NCI-H446 (cell line): Measurements from ENCODE around the gene TRABD.
"Not testable (repeated sequence)": the region's sequence is repeated elsewhere in the genome, so short reads cannot be mapped to it uniquely, and the experiment has no call there.

Source experiments
- DNase-seq, 2 experiments: peaks; one replicate each; lab custom pipeline; 2025; lab: John Stamatoyannopoulos, UW

Gene TRABD

DNA sequence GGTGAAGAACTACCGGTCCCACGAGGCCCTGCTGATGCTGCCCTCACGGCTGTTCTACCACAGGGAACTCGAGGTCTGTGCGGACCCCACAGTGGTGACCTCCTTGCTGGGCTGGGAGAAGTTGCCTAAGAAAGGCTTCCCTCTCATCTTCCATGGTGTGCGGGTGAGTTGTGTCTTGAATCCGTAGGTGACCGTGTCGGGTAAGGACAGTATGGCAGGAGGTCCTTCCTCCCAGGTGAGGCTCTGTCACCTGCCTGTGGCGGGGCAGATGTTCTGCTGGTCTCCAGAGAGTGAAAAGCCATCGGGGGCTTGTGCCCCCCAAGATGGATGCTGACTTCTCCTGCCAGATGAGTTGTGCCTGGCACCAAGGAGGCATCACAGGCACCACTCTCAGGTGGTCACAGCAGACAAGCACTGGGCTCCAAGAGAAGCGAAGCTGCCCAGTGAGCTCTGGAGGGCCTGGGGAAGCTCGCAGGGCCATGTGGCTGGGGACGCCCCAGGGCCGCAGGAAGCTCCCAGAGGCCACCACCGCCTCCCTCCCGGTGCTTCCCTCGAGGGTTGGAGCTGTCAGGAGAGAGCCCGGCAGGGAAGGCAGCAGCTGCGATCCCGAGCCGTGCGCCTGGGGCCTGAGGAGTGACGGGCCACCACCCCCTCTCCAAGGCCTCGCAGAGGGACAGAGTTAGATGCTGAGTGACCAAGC, 32.5 kb upstream of the TRABD start:
- no peak for DNase-seq

DNA sequence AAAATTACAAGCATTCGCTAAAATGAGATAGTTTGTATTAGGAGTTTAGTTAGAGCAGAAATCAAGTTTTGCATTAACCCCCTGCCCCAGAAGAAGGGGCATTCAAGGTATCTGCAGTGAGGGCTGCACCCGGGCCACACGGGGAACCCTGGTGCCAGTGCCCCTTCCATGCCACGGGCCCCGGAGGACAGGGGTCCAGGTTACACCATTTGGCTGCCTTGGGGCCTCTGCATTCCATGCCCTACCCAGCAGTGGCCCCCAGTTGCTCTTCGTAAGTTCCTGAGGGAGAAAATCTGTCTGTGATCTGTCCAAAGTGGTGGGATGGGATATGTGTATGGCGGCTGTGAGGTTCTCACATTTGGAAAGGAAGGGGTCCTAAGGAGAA, 32.0 kb upstream of the TRABD start:
- DNase-seq: no peak

DNA sequence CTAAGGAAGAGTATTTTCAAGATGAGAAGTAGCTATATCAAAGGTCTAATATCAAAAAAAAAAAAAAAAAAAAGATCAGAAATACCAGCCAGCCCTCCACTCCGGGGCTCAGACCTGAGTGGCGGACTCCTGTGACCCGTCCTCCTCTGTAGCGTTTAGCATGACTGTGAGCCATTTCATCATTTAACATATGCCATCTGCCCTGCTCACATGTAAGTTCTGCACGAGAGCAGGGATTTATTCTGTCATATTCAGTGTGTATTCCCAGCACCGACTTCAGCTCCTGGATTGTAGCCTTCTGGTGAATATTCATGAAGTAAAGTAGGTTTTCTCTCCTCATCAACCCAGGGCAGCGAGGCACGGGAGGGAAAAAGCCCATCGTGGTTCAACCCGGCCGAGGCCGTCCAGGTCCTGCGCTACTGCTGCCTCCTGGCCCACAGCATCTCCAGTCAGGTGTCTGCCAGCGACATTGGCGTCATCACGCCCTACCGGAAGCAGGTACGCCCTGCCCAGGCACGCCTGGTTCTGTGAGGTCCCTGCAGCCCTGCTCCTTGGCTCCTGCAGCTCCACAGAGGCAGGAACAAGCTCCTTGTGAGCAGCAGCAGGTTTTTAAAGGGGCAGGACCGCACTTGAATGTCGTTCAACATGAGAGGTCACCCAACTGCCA, 27.9 kb upstream of the TRABD start:
- no peak for DNase-seq

DNA sequence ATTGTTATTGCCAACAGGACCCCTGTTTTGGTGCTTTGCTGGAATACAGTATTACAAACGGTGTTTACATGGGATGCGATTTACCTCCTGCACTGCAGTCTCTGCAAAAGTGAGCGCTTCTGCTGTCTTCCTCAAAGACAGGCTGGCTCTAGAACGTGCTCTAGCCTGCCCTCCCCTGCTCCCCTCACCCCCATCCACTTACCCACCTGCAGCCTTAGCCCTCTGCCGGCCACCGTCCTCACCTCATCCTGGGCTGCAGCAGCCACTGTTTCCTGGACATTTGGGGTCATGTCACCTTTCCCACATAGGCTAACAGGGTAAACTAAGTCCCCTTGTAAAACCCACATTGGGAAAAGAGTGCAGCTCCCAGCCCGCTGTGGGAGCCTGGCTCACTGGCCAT, 24.8 kb upstream of the TRABD start:
- DNase-seq: no peak

DNA sequence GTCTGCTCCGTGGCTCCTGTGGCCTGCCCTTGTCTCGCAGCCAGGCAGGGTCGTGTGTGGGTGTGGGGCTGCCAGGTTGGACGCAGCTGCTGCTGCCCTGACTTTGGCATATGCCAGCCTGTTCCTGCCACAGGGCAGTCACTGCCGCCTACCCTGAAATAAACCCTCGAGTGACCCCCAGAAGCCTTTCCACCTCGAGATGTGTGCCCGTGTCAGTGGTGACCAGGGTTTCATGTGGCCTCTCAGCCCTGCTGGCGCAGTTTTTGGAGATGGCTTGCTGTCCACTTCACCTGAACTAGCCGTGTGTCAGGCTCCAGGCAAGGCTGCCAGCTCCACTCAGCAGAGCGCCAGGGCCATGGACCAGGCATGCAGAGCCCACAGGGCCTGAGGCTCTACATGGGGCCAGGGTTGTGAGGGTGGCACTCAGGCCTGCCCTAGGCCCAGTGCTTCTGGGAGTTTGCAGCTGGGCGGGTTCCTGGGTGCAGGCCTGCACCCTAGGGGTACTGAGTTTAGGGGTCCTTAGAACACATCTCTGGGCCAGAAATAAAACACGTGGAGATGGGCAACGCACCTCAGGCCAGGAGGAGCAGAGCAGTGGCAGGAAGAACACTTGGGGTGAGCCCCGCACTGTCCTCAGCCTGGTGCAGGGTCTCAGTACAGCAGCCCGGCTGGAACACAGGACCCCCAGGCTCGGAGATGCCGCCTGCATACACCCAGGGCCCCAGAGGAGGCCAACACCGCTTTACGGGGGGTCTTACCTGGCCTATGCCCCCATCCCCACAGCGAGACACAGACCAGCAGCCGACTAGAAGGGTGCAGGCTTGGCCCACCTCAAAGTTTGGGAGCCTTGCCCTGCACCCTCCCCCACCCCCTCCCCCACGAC, 24.0 kb upstream of the TRABD start:
- DNase-seq: no peak

DNA sequence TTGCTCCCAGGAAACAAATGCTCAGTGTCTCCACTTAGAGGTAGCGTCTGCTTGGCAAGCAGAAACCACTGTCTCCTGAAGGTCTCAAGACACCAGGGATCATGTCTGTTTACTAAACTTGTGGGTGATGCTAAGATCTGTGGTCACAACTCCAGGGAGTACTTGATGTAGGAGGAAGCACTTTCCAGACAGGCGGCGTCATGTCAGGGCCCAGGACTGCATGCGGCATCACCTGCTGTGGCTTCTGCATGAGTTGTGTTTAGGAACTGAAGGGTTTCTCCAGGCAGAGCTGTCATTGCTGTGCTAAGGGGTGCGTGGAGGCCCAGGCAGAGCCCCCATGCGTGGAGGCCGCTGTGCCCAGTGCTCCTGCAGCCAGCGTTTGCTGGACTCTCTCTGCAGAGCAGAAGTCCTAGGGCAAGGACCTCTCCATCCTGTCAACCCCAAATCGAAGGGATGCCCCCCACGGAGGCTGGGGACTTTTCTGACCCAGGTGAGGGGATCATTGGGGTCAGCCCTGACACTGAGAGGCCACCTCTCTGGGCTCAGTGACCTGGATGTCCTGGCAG, 23.2 kb upstream of the TRABD start:
- DNase-seq: no peak

DNA sequence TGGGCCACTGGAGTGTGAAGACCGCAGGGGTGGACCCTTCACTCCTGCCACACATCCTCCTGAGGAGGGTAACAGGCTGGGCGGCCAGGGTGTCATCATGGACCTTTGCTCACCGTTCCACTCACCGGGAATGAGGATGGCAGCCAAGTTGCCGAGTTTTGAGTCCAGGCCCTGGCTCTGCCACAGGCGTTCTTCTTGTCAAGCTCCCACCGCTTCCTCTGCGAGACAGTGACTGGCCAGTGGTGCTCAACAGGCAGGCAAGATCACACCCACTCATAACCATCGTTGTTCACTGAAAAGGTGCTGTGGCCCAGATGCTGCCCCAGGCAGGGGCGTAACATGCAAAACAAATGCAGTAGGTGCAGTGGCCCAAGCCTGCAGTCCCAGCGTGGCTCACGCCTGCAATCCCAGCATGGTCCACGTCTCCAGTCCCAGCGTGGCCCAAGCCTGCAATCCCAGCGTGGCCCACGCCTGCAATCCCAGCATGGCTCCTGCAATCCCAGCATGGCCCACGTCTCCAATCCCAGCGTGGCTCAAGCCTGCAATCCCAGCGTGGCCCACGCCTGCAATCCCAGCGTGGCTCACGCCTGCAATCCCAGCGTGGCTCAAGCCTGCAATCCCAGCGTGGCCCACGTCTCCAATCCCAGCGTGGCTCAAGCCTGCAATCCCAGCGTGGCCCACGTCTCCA, 20.1 kb upstream of the TRABD start:
- DNase-seq: no peak

DNA sequence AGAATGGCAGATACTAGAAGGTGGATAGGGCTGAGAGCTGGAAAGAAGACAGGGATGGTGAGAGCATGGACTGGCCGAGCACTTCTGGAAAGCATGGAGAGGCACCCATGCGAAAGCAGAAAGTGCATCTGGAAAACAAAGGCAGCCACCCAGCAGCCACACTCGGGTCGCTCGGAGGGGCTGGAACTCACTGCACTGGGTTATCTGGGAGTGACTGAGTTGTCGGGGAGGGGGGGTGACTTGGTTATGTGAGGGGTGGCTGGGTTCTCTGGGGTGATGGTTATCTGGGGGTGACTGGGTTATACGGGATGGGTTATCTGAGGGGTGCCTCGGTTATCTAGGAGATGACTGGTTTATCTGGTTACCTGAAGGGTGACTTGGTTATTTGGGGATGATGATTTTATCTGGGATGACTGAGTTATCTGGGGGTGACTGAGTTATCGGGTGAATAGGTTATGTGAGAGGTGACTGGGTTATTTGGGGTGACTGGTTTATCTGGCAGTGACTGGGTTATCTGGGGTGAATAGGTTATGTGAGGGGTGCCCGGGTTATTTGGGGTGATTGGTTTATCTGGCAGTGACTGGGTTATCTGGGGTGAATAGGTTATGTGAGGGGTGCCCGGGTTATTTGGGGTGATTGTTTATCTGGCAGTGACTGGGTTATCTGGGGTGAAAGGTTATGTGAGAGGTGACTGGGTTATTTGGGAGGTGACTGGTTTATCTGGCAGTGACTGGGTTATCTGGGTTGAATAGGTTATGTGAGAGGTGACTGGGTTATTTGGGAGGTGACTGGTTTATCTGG, 17.8 kb upstream of the TRABD start:
- no peak for DNase-seq

DNA sequence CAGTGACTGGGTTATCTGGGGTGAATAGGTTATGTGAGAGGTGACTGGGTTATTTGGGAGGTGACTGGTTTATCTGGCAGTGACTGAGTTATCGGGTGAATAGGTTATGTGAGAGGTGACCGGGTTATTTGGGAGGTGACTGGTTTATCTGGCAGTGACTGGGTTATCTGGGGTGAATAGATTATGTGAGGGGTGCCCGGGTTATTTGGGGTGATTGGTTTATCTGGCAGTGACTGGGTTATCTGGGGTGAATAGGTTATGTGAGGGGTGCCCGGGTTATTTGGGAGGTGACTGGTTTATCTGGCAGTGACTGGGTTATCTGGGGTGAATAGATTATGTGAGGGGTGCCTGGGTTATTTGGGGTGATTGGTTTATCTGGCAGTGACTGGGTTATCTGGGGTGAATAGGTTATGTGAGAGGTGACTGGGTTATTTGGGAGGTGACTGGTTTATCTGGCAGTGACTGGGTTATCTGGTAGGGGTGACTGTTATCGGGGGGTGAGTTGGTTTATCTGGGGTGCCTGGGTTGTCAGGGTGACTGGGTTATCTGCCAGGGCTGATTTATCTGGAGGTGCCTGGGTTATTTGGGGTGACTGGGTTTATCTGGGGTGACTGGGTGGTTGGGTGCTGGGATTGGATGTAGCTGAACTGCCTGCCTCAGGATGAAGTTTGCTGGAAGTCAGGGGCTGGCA, 17.1 kb upstream of the TRABD start:
- not testable (repeated sequence) for DNase-seq

DNA sequence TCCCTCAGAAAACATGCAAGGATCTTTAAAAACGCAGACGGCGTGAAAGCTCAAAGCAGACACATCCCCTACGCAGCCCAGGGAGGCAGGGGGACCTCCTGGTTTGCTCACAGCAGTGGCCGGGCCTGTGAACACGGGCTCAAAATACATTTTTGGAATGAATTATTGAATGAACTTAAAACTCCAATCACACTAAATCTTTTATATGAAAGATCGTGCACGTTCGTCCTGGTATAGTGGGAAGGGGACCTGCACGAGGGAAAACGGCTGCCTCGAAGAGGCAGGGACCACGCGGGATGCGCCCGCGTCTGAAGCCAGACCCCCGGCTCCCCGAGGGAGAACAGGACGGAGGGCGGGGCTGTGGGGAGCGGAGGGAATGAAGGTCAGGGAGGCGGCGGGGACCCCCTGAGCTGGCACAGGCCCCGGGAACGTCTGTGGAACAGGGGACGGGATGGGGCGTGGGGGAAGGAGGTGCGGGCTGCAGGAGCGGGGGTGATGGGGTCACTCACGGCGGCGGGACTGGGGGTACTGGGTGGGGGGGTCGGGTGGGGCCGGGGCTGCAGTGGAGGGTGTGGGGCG, 16.4 kb upstream of the TRABD start:
- no peak for DNase-seq

DNA sequence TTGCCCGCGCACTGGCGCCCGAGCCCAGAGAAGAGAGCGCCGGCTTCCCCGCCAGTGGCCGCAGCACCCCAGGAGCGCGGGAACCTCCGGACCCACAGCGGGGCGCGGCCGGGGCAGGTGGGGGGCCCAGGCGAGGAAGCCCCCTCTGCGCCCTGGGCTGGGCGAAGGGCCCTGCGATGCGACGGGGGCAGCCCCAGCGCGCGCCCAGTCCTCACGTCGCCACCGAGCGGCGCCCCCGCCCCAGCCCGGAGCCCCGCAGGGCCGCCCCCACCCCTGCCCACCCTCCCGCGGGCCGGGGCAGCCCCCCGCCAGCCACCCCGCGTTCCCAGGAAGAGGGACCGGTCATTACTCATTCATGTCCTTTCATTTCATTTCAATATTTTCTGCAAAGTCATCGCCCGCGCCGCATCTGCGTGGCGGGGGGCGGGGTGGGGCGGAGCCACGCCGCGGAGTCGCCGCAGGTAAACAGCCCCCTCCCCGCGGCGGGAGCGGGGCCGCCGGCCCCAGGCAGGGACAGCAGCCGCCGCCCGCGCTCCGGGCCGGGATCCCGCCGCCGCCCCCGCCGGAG, 15.9 kb upstream of the TRABD start:
- no peak for DNase-seq

DNA sequence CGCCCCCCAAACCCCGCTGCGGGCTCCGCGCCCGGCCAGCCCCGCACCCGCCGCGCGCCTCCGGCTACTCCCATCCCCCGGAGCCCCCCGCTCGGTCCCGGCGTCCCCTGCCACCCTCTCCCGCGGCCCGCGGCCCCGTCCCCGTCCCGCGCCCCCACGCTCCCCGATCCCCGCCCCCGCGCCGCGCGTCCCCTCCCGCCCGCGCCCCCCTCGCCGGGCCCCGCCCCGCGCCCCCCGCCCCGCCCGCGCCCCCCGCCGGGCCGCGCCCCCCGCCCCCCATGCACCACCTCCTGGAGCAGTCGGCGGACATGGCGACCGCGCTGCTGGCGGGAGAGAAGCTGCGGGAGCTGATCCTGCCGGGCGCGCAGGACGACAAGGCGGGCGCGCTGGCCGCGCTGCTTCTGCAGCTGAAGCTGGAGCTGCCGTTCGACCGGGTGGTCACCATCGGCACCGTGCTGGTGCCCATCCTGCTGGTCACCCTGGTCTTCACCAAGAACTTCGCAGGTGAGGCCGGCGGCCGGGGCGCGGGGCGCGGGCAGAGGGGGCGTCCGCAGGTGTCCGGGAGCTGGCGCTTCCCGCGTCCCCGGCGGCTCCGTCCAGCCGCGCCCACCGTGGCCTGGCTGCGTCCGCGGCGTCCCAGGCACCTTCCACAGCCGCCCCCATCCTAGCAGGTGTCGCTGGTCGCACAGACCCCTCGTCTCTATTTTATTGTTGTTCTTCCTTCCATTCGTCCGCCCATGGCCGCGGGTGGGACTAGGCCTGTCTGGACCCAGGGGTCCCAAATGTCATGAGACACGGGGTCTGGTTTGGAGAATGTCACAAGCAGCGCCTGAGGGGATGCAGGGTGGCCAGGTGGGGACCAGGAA, 15.0 kb upstream of the TRABD start, which contains the start of gene PANX2:
PANX2 (plus strand) TSS at position 279 of the 866 bp plus-strand sequence; CDS start at position 279, 0 bp downstream.
- DNase-seq: no peak

DNA sequence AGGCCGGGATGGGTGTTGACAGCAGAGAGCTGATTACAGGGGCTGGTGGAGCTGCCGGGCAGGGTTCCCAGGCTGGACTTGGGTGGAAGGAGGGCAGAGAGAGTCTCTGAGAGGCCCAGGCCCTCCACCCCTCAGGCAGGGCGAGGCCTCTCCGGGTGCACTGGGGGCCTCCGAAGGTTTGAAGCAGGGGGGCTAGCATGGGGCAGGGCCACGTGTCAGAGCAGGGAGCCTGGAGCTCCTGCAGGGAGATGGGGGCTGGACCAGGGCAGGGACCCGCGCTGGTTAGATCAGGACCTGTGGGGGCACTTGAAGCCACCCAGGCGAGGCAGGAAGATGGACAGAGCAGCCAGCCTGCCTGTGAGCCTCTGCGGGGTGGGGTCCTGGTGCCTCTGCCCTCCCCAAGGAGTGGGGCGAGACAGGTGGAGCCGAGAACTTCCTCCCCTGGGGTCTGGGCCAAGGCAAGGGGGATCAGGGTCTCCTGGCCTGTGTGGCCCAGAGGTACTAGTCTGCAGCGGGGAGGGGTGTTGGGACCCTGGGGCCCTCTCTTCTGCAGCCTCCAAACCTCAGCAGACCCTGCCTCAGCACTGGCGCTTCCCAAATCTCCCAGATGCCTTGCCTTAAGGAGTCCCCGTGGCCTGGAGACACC, 14.3 kb upstream of the TRABD start:
- DNase-seq: no peak

DNA sequence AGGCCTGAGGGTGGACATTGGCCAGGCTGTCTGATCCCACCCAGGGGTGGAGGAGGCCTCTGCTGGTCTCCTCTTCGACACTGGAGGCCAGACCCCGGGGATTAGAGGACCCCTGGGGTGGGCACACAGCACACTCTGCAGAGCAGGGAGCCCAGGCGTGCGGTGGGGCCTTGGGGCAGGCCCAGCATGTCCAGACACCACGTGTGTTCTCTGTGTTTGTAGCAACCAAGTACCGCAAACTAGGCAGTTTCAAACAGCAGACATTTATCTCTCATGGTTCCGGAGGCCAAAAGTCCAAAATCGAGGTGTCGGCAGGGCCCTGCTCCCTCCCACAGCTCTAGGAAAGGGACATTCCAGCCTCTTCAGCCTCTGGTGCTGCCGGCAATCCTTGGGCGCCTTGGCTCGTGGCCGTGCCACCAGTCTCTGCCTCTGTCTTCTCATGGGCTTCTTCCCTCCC, 13.7 kb upstream of the TRABD start:
- DNase-seq: no peak

DNA sequence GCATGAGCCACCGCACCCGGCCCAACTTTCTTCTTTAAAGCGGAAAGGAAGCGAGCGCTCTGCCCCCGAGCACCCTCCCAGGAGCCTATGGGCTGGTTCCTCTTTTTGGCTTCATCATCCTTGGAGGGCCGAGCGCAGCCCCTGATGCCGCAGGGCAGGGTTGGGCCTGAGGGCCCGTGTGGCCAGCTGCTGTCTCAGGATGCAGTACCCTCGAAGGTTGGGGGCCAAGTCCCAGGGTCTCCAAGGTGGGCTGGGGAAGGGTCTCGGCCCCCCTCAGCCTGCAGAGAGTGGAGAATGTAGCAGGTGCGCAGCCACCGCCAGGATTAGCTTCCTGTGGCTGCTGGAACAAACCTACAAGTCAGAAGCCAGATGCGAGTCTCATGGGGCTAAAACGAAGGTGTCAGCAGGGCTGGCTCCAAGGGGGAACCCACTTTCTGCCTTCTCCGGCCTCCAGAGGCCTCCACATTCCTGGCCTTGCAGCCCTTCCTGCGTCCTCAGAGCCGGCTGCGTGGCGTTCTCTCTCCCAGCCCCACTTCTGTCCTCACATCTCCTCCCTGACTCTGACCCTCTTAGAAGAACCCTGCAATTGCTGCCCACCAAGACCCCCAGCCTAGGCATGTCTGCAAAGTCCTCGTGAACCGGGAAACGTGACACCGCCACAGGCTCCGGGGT, 12.3 kb upstream of the TRABD start:
- DNase-seq: no peak

DNA sequence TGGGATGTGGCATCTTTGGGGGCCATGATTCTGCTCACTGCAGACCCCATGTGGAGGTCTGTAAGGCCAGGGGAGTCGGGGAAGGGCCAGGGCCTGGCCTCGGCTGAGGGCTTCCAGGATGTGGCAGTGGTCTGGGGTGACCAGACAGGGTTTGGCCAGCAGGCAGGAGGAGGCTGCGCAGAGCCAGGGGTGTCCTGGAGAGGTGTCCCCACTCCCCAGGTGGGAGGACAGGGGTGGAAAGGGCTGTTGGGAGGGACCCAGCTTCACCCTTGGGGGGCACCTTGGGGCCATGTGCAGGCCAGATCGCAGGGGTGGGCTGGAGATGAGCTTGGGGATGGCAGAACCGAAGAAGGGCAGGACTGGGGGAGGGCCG, 11.7 kb upstream of the TRABD start:
- no peak for DNase-seq

DNA sequence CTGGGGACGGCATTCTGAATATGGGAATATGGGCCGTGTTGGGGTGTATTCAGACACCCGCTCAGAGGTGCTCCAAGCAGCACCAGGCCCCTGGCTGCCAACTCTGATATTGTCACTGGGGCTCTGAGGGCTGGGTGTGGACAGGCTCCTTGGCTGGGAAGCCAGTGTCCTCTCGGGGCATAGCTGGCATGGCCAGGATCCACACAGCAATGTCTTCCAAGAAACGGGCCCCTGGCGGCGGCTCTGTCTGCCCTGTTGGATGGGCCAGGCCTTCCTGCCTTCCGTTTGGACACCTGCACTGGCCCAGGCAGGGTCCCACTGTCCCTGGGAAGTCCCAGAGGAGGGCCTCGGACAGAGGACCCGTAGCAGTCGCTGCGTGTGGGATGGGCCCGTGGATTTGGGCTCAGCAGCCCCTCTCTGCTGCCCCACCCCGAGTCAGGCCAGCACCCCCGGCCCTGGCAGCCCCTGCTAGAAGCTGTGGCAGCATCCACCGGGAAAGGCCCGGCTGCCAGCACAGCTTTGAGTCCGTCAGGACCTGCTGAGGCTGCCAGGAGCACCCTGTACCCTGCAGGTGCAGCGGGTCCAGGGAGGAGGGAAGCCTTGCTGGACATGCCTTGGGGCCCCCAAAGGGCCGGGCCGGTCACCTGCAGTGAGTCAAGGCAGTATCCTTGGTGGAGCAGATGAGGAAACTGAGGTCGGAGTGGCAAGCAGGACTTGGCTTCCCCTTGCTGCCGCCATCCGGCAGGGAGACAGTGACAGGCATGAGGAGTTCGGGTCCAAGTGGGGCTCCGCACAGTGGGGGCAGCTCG, 11.1 kb upstream of the TRABD start:
- DNase-seq: no peak
